CD14-positive monocyte (primary cell): Measurements from ENCODE around the gene INPP5A. TPM values are rescaled to one million over a fixed set of nuclear protein-coding genes. Genes with fewer than 3 reads are reported as not detected.
A peak's percentile ranks its signal among the peaks of the same experiment; 100 is the strongest.

Experiments
- DNase-seq, 3 donors: peaks; one replicate each; pipeline ENCODE4 v3.0.0-alpha.2; 2011 to 2022
- H2AFZ ChIP-seq: 2 replicates; pipeline ENCODE4 v1.6.0; 2012; ENCODE audit warnings: mild to moderate bottlenecking, low read depth, low read length, inconsistent platforms; ENCODE audit not compliant: insufficient read depth, poor library complexity, severe bottlenecking
- H3K27ac ChIP-seq, 2 donors: 1 replicate in 1 of 2; 2 replicates in 1 of 2; pipeline ENCODE4 v1.5.1; 2012 to 2013; ENCODE audit warnings: low read length in 2 of 2, control low read depth in 1 of 2, inconsistent platforms in 1 of 2, low read depth in 1 of 2, mild to moderate bottlenecking in 1 of 2
- H3K27me3 ChIP-seq, 2 donors: one replicate each; pipeline versions ENCODE4 v1.6.0 to v1.6.1; 2011 to 2013; ENCODE audit warnings: low read length in 2 of 2; ENCODE audit not compliant: control insufficient read depth in 2 of 2, insufficient read depth in 2 of 2
- H3K36me3 ChIP-seq, 2 donors: replicated peaks in 1 of 2; 1 replicate in 1 of 2; 2 replicates in 1 of 2; pipeline versions ENCODE4 v1.5.1 to v1.6.1; 2012 to 2013; ENCODE audit warnings: low read length in 2 of 2, control low read depth in 1 of 2, inconsistent platforms in 1 of 2, mild to moderate bottlenecking in 1 of 2; ENCODE audit not compliant: insufficient read depth in 2 of 2, control insufficient read depth in 1 of 2
- H3K4me1 ChIP-seq, 2 donors: 1 replicate in 1 of 2; 2 replicates in 1 of 2; pipeline versions ENCODE4 v1.5.1 to v1.6.1; 2012 to 2013; ENCODE audit warnings: low read length in 2 of 2, control low read depth in 1 of 2, inconsistent platforms in 1 of 2, mild to moderate bottlenecking in 1 of 2, moderate library complexity in 1 of 2; ENCODE audit not compliant: insufficient read depth in 2 of 2, control insufficient read depth in 1 of 2
- H3K4me2 ChIP-seq: replicated peaks from 2 replicates; pipeline ENCODE3; 2012; ENCODE audit warnings: low read length, moderate library complexity, mild to moderate bottlenecking; ENCODE audit not compliant: poor library complexity, severe bottlenecking; ENCODE audit errors: extremely low read depth
- H3K4me3 ChIP-seq, 3 experiments: fragments of 200-600 bp in 1 of 3; sonication (generic) in 1 of 3; replicated peaks in 1 of 3; 1 replicate in 2 of 3; 2 replicates in 1 of 3; pipeline ENCODE4 v1.5.1; 2011 to 2013; ENCODE audit warnings: low read length in 3 of 3, mild to moderate bottlenecking in 3 of 3, control low read depth in 2 of 3, low read depth in 2 of 3, inconsistent platforms in 1 of 3, moderate library complexity in 1 of 3
- H3K79me2 ChIP-seq: 2 replicates; pipeline ENCODE4 v1.6.0; 2012; ENCODE audit warnings: mild to moderate bottlenecking, control low read depth, inconsistent platforms, low read length, moderate library complexity; ENCODE audit not compliant: insufficient read depth
- H3K9ac ChIP-seq: 2 replicates; pipeline ENCODE4 v1.6.0; 2017; ENCODE audit warnings: low read length, mild to moderate bottlenecking; ENCODE audit not compliant: insufficient read depth, poor library complexity, severe bottlenecking
- H3K9me3 ChIP-seq, 2 donors: replicated peaks in 1 of 2; 1 replicate in 1 of 2; 2 replicates in 1 of 2; pipeline versions ENCODE4 v1.5.1 to v1.6.1; 2012 to 2013; ENCODE audit warnings: low read length in 2 of 2, control low read depth in 1 of 2; ENCODE audit not compliant: control insufficient read depth in 1 of 2, insufficient read depth in 1 of 2
- H4K20me1 ChIP-seq: 2 replicates; pipeline ENCODE4 v1.6.0; 2012; ENCODE audit warnings: mild to moderate bottlenecking, low read length, control low read depth, moderate library complexity; ENCODE audit not compliant: insufficient read depth
- H3K27ac Mint-ChIP-seq, 7 donors: one replicate each; pipeline ENCODE4 v1.8.0; 2020; ENCODE audit warnings: mild to moderate bottlenecking in 7 of 7, mixed read lengths in 7 of 7, moderate library complexity in 6 of 7, inconsistent platforms in 2 of 7
- H3K27me3 Mint-ChIP-seq, 3 donors: one replicate each; pipeline ENCODE4 v1.8.0; 2021 to 2022; ENCODE audit warnings: low read depth in 3 of 3, mild to moderate bottlenecking in 3 of 3, mixed read lengths in 3 of 3, moderate library complexity in 3 of 3, inconsistent platforms in 1 of 3
- H3K36me3 Mint-ChIP-seq, 2 donors: one replicate each; pipeline ENCODE4 v1.8.0; 2020; ENCODE audit warnings: mixed read lengths in 2 of 2, inconsistent platforms in 1 of 2, mild to moderate bottlenecking in 1 of 2
- H3K4me1 Mint-ChIP-seq: one replicate; pipeline ENCODE4 v1.8.0; 2020; ENCODE audit warnings: mild to moderate bottlenecking, mixed read lengths
- H3K4me3 Mint-ChIP-seq, 2 donors: one replicate each; pipeline ENCODE4 v1.8.0; 2020; ENCODE audit warnings: mild to moderate bottlenecking in 2 of 2, mixed read lengths in 2 of 2, moderate library complexity in 1 of 2
- H3K9me3 Mint-ChIP-seq, 7 donors: one replicate each; pipeline ENCODE4 v1.8.0; 2020 to 2022; ENCODE audit warnings: mixed read lengths in 7 of 7, mild to moderate bottlenecking in 6 of 7, moderate library complexity in 6 of 7, inconsistent platforms in 2 of 7
- WGBS: methylation state at CpG from one replicate; pipeline ENCODE4 v1.1.5; 2013; ENCODE audit warnings: missing lambda C conversion rate; ENCODE audit not compliant: insufficient coverage; 5-methylcytosine and 5-hydroxymethylcytosine counted together
- intact Hi-C, 2 donors: fragments of 100-400 bp; cut with micrococcal nuclease; formaldehyde crosslinking; loops; one replicate each; pipeline versions ENCODE4 v1.15.0 to v1.15.1; 2023
- polyA plus RNA-seq, 3 donors: library from polyadenylated mRNA; depleted of rRNA in 1 of 3; unstranded in 2 of 3; stranded (reverse) in 1 of 3; fragments of 300-500 nt in 2 of 3; fragments of >200 nt in 1 of 3; fragmentation: Illumina TruSeq in 2 of 3; gene quantifications; 1 replicate in 2 of 3; 2 replicates in 1 of 3; pipeline ENCODE4 v1.2.3, GENCODE V29; 2012 to 2021
- TF ChIP-seq, protein P1 (sequence below): fragments of 200-600 bp; IDR thresholded peaks from one replicate; pipeline ENCODE4 v1.8.0; 2022; ENCODE audit warnings: antibody characterized with exemption, mild to moderate bottlenecking

Gene INPP5A
- polyA plus RNA-seq, 3 donors: 0.87 to 17.2 (median 2.9) TPM

- H3K4me3 Mint-ChIP-seq: peak overlapping the region in 1 of 2 donors; percentile 30
- peaks cover 96% of the 10 kb centered on the region for H3K4me1 Mint-ChIP-seq
- Histone ChIP-seq H2AFZ (no peak overlapping the region), H3K79me2 (peaks cover 84% of the 10 kb centered on the region), H3K36me3 (no peaks in the 10 kb centered on the region), H3K9ac (no peak overlapping the region), H3K27ac (peak overlapping the region; percentile 91 to 95), H3K4me3 (peak overlapping the region in 1 of 3 experiments; percentile 36), H3K9me3 (no peaks in the 10 kb centered on the region), H4K20me1 (peaks cover 25% of the 10 kb centered on the region), H3K4me1 (peaks cover 91 to 92% of the 10 kb centered on the region in 2 donors), H3K27me3 (no peaks in the 10 kb centered on the region), H3K4me2 (peak overlapping the region; percentile 42)
- DNase-seq: no peak
- WGBS: 93% methylated on average over 15 of the region's 16 CpGs
- H3K27ac Mint-ChIP-seq: peak overlapping the region in 6 of 7 donors; percentile 82 to 99 (median 99)
- TF ChIP-seq, protein P1, sequence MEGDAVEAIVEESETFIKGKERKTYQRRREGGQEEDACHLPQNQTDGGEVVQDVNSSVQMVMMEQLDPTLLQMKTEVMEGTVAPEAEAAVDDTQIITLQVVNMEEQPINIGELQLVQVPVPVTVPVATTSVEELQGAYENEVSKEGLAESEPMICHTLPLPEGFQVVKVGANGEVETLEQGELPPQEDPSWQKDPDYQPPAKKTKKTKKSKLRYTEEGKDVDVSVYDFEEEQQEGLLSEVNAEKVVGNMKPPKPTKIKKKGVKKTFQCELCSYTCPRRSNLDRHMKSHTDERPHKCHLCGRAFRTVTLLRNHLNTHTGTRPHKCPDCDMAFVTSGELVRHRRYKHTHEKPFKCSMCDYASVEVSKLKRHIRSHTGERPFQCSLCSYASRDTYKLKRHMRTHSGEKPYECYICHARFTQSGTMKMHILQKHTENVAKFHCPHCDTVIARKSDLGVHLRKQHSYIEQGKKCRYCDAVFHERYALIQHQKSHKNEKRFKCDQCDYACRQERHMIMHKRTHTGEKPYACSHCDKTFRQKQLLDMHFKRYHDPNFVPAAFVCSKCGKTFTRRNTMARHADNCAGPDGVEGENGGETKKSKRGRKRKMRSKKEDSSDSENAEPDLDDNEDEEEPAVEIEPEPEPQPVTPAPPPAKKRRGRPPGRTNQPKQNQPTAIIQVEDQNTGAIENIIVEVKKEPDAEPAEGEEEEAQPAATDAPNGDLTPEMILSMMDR: no peak
- peaks cover 2 to 24% (median 8%) of the 10 kb centered on the region in 3 donors for H3K27me3 Mint-ChIP-seq
- peaks cover 30 to 37% of the 10 kb centered on the region in 2 donors for H3K36me3 Mint-ChIP-seq
- intact Hi-C loops: loop anchor here in 1 of 2 donors (5.0 kb wide), 2 partner anchors 48 to 52 kb away; partner anchors contain the start of gene INPP5A
- peaks cover 0 to 6% (median 1%) of the 10 kb centered on the region in 7 donors for H3K9me3 Mint-ChIP-seq
Measured at GRCh38 chr10:132589681-132590080, 52.1 kb downstream of the INPP5A start.

DNA sequence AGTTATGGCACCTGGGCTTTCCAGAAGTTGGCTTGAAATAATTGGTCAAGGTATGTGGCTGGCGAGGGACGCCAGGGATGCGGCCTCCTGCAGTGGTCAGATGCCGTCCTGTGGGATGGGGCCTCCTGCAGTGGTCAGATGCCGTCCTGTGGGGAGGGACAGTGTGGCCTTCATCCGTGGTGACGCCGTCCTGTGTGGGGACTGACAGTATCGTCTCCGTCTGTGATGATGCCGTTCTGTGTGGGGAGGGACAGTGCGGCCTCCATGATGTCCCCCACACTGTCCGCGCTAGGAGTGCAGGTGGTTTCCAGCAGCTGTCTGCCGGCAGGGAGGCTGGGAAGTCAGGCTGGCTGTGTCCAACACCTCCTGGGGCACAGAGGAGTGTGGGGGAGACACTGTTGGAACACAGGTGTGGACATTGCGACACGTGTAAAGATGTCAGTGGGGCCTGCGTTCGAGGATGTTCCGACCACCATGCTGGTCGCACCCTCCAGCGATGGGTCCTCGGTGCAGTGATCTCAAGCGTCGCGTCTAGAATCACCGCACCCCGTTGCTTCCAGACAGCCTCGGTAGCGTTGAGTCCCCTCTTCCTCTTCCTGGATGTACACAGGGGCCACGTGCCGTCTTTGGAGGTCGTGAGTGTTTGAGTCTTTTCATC lies 52.6 kb downstream of the INPP5A start:
- TF ChIP-seq, protein P1: no peak
- peaks cover 84% of the 10 kb centered on the region for H3K79me2 ChIP-seq
- no peak overlapping the region for H2AFZ ChIP-seq
- H4K20me1 ChIP-seq: peaks cover 31% of the 10 kb centered on the region
- H3K4me1 Mint-ChIP-seq: peaks cover 94% of the 10 kb centered on the region
- peaks cover 0 to 6% (median 1%) of the 10 kb centered on the region in 7 donors for H3K9me3 Mint-ChIP-seq
- intact Hi-C loops: no loop called here
- H3K4me3 ChIP-seq: no peak overlapping the region
- 94% methylated on average over 32 of the region's 33 CpGs for WGBS
- peaks cover 91 to 92% of the 10 kb centered on the region in 2 donors for H3K4me1 ChIP-seq
- H3K27ac Mint-ChIP-seq: peak overlapping the region in 6 of 7 donors; percentile 38 to 99 (median 86)
- H3K4me2 ChIP-seq: peak overlapping the region; percentile 42
- H3K9me3 ChIP-seq: no peaks in the 10 kb centered on the region
- no peak overlapping the region for H3K9ac ChIP-seq
- no peaks in the 10 kb centered on the region for H3K27me3 ChIP-seq
- no peak overlapping the region for H3K27ac ChIP-seq
- H3K36me3 ChIP-seq: no peaks in the 10 kb centered on the region
- no peak for DNase-seq
- H3K27me3 Mint-ChIP-seq: peaks cover 2 to 24% (median 8%) of the 10 kb centered on the region in 3 donors
- peaks cover 30 to 37% of the 10 kb centered on the region in 2 donors for H3K36me3 Mint-ChIP-seq
- H3K4me3 Mint-ChIP-seq: peak overlapping the region in 1 of 2 donors; percentile 68
